Stimulated activated CD8-positive, alpha-beta memory T cell treated with anti-CD3 and anti-CD28 coated beads, Interleukin-12 subunit alpha, Interleukin-12 subunit beta, amount 100 ng/mL, for 1 hour (primary cell): ENCODE data around the gene DLG1.

Source experiments
- DNase-seq: peaks from one replicate; pipeline ENCODE4 v3.0.0-alpha.2; 2020; ENCODE audit warnings: low read depth

Gene DLG1

DNA sequence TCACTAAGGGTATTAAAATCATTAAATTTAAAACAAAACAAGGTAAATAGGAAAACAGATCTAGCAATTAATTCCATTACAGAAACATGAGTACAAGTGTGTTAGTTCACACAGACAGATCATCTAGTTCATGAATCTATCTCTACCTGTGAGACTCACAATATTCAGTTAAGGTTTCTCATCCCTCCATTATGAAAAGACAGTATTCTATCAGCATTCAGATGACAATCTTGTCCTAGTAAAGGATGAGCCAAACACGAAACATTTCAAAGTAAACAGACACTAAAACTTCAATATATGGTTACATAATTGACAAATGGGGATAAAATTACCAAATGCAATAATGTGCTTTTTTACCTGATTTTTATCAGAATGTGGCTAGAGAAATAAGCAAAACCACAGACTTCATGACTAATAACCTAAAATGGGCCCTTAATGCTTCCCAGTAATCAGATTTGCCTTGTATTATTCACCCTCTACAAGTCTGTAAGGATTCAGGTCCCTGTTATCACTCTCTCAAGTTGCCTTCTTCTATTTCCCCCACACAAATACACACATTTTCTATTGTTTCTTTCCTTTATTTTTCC is 126.8 kb downstream of the DLG1 start:
- DNase-seq: no peak

DNA sequence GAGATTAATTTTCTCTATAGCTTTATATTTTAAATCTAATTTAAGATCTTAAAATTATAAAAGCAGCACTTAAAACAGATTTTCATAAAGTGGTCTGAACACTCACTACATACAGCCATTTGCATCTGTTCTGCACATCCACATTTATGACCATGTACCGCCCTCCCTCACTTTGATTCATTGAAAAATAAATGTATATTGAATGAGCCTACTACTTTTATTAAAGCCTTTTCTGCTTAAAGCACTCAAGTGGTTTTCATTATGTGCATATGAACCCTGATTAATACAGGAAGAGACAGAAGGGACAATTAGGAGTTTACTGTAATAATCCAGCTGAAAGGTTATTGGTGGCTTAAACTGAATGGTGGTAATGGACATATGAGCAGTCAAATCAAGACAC is 129.4 kb downstream of the DLG1 start:
- no peak for DNase-seq

DNA sequence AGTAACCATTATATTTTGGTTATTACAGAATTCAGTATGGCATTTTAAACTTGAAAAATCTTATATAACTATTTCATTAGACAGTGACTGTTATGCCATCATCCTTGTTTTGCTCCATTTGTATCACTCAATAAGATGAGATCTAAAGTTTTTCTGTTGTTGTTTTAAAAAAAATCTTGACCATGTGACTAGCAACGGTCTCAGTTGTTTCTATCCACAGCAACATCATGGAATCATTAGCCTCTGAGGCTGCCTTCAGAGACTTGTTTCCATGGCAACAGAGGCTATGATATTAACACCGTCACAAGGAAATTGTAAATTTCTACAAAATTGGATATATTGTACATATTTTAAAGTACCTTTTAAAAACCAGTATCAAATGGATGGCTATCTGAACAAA is 129.8 kb downstream of the DLG1 start:
- no peak for DNase-seq

DNA sequence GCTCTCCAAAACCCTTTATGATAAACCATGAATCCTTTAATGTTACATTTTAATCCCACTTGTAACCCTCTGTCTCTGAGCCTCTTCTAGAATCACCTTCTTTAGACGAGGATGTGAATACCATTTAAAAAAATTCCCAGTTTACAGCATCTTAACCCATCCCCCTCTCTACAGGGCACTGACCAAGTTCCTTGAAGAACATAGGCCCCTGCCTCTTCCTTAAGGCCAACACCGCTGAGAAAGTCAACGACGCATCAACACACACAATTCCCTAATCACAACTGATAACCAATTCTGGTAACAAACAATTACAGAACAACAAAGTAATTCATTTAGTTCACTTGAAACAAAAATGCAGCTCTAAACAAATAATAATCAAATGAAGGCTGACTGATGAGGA is 130.3 kb downstream of the DLG1 start:
- no peak for DNase-seq

DNA sequence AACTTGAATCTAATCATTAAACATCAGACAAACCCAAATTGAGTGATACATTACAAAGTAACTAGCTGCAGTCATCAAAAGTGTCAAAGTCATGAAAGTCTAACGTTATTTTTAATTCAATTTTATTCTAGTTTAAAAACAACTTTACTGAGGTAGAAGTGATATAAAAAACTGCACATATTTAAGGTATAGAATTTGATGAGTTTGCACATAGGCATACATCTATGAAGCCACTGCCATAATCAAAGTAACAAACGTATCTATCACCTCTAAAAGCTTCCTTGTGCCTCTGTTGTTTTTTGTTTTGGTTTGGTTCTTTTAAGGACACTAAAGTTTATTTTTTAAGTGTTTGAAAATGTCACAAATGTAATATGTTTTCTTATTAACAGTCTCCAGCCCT is 130.9 kb downstream of the DLG1 start:
- no peak for DNase-seq

DNA sequence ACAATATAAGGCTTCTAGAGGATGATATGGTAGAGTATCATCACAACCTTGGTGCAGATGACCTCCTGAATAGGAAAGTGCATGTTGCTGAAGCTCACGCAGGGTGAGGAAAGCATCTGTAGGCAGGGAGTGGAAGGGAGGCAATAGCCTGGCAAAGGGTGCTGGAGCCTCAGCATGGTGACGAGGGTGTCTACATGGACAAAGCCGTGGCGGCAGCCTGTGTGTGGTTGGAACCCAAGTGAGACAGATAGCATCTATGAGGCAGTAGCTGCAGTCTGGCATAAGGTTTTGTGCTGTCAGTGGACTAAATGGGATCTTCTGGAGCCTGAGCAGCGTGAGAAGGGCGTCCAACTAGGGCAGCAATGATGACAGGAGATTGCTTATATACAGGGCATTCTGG is 132.5 kb downstream of the DLG1 start:
- no peak for DNase-seq

DNA sequence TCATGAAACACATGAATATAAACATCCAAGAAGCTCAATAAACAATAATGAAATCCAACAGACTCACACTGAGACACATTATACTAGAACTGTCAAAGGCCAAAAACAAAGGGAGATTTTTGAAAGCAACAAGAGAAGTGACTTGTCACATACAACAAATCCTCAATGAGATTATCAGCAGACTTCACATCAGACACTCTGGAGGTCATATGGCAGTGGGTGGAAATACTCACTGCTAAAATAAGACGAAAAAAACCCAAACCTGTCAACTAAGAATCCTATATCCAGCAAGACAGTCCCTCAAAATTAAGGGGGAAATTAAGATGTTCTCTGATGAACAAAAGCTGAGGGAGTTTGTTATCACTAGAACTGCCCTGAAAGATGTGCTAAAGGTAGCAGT is 143.4 kb downstream of the DLG1 start:
- no peak for DNase-seq

DNA sequence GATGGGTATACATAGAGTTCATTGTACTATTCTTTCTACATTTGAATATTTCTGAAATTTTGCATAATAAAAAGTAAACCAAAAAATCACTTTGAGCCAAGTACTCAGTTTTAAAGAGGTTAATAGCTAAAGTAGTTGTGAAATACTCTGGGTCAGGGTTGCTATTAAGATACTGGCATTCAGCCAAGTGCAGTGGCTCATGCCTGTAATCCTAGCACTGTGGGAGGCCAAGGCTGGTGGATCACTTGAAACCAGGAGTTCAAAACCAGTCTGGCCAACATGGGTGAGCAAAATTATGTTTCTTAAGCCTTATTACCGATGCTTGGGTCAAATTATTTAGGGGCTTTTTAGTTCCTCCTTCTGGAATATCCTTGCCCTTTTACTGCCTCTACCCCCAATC is 146.8 kb downstream of the DLG1 start:
- no peak for DNase-seq

DNA sequence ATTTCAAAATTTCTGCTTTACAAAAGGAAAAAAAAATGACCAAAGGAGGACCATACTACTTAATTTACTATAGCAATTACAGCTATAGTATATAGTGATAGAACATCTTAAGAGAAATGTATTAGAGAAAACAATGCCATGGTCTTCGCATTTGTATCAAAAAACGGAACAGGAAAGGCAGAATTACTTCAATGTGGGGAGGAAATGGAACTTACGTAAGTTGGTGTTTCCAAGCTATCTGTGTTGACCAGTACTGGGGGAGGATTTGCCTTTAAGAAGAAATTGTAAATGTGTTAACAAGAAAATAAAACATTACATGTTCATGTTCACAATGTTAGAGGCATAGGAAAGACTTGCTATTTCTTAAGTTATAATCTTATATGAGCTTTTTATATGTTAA is 148.9 kb downstream of the DLG1 start:
- DNase-seq: no peak

DNA sequence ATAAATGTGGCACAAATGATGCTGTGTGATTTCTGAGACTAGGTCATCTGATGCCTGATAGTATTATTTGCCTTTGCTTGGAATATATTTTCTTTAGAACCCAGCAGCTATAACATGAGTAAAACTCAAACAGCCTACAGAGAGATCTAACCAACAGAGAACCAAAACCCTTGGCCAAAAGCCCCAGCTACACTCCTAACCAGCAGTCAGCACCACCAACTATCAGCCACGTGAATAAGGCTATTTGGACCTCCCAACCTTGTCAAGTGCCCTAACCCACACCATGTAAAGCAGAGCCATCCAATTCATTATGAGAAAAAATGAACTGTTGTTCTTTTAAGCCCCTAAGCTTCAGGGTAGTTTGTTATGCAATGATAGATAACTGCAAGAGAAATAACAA is 154.2 kb downstream of the DLG1 start:
- DNase-seq: no peak

DNA sequence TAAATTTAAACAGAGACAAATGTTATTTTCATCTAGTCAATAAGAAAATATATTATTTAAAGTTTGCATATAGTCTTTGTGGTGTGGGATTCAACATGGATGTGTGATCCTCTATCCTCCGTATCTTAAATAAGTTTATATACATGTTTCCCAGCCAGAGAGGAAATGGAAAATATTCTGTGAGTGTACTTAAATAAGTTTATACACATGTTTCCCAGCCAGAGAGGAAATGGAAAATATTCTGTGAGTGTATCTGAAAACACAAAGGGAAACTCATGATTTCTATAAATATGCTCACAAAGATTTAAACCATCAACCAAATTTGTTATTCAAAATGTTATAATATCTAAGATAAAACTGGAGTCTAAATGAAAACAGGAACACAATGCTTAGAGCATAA is 158.8 kb downstream of the DLG1 start:
- no peak for DNase-seq

DNA sequence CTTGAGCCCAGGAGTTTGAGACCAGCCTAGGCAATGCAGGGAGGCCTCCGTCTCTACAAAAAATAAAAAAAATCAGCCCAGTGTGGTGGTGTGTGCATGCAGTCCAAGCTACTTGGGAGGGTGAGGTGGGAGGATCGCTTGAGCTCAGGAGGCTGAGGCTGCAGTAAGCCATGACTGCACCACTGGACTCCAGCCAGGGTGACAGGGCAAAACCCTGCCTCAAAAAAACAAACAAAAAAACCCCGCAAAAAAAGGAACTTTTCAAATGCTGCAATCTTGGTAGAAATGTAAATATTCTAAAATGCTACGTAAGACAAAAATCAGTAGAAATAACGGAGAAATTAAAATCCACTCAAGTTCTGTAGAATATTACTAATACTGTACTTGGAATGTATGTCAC is 160.7 kb downstream of the DLG1 start:
- no peak for DNase-seq

DNA sequence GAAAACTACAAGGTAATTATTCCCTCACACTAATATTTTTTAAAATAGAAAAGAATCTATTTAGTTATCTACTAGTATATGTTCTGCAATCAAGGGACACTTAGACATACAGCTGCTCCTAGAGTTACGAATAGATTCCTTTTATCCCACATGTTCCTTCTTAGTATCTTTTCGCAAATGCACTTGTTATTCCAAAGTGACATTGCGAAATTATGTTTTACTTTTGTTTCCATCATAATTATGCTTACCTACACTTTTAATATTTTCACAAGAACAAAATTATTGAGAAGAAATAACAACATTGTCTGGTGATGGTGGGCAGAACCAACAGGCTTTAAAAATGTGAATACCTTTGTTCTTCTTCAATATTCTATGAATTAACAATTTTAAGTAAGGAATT is 161.7 kb downstream of the DLG1 start:
- no peak for DNase-seq

DNA sequence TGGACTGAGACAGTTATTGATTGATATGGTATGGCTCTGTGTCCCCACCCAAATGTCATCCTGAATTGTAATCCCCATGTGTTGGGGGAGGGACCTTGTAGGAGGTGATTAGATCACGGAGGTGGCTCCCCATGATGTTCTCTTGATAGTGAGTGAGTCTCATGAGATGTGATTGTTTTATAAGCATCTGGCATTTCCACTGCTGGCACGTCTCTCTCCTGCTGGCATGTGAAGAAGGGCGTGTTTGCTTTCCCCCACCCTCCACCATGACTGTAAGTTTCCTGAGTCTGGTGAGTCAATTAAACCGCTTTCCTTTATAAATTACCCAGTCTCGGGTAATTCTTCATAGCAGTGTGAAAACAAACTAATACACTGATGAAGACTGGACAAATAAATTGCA is 163.2 kb downstream of the DLG1 start:
- no peak for DNase-seq

DNA sequence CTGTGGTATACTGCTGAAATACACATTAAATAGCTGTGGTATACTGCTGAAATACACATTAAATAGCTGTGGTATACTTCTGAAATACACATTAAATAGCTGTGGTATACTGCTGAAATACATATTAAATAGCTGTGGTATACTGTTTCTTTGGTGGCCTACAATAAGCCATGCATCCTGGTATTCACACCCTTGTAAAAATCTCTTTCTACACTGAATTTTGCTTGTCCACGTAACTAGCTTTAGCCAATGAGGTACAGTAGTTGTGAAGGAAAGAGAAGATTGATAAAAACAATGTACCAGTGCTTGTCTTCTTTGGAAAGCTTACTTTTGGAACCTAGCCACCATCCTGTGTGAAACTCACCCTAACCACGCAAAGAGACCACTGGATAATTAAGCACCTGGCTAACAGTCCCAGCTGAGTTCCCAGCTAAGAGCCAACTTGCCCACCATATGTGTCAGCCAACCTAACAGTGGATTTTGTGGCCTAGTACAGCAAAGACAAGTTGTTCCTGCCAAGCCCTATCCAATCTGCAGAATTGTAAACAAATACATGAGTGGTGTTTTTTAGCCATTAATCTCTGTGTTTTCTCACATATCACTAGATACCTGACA is 165.4 kb downstream of the DLG1 start:
- no peak for DNase-seq

DNA sequence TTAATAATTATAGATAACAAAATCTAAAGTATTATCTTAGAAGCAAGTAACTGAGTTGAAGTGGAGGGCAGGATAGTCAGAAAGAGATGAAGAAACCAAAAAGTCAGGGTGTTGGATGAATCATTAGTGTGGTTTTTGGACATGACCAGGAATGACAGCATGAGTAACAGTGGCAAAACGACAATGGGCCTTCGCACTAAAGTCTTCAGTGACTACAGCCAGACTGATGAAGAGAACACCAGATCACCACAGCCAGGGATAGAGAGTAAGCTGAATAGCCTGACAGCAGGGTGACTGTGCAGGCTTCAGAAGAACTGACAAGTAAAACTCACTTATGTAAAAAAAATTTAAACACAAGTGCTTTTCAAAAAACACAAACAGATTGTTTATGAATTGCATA is 172.8 kb downstream of the DLG1 start:
- DNase-seq: no peak

DNA sequence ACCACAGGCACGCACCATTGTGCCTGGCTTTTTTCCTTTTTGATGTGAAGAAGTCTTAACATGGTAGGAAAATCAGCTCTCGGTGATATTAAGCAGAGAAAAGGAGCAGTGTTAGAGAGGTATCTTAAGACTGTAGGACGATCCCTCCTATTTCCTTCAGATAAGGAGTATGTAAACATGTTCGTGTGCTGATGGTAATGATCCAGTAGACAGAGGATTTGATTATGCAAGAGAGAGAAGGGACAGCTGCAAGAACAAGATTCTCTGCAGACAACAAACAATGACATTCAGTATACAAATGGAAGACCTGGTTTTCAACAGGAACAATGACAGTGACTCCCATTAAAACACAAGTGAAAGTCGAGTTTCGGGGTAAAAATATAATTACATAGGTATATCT is 173.7 kb downstream of the DLG1 start:
- DNase-seq: no peak

DNA sequence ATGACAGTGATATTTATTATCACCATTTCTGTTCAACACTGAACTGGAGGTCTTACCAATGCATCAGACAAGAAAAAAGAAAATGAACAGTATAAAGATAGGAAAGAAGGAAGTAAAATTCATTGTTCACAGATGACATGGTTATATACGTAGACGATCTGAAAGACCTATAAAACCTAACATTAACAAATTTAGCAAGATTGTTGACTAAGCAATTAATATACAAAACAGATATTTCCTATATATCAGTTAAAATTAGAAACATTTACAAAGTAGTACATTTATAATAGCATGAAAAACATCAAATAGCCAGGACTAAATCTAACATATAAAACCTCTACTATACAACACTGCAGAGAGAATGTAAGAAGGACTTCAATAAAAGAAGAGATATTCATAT is 176.0 kb downstream of the DLG1 start:
- no peak for DNase-seq

DNA sequence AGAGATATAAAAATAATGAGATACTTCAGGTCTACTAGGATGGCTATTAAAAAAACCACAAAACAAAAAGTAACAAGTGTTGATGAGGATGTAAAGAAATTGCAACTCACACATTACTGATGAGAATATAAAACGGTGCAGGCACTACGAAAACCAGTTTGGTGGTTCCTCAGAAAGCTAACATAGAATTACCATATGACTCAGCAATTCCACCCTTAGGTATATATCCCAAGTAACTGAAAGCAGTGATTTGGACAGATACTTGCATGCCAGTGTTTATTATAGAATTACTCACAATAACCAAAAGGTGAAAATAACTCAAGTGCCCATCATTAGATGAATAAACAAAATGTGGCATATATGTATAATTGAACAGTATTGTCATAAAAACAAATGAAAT is 181.3 kb downstream of the DLG1 start:
- no peak for DNase-seq

DNA sequence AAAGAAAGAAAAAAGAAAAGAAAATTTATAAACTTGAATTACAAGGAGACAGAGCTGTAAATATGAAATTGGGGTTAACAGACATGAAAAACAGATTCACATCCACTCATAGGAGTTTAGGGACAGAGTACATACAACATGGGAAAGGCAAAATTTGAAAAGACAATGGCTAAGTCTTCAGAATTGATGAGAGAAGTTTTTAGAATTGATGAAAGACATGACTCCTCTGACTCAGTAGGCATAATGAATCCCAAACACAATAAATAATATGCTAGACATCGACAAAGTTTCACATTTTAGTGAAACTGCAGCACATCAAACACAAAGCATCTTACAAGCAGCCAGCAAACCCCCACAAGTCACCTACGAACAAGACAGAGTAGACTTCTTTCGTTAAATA is 184.4 kb downstream of the DLG1 start:
- no peak for DNase-seq

DNA sequence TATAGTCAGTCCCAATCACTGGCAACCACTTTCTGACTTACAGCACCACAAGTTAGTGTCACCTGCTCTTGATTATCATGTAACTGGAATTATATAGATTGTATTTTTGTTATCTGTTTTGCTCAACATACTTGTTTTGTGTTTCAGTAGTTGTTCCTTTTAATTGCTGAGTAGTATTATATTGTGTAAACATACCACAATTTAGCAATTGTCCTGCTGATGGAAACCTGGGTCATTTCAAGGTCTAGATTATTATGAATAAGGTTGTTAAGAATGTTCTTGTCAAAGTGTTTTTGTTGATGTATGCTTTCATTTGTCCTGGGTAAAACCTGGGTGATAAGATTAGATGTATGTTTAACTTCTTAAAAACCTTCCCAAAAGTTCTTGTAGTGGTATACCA is 186.7 kb downstream of the DLG1 start:
- DNase-seq: no peak

DNA sequence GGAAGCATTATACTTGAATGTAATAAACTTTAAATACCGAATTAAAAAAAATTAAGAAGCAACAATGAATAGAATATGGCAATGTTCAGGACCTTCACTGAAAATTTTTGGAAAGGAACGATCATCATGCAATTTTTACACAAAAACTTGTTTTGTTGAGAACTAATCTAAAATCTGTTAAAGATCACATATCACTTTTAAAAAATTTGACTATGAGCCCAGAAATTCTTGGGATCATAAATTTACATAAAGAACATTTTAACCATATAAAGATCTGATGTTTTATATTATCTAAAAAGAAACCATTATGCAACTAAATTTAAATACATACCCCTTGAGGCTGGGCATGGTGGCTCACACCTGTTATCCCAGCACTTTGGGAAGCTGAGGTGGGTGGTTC is 192.6 kb downstream of the DLG1 start:
- DNase-seq: no peak

DNA sequence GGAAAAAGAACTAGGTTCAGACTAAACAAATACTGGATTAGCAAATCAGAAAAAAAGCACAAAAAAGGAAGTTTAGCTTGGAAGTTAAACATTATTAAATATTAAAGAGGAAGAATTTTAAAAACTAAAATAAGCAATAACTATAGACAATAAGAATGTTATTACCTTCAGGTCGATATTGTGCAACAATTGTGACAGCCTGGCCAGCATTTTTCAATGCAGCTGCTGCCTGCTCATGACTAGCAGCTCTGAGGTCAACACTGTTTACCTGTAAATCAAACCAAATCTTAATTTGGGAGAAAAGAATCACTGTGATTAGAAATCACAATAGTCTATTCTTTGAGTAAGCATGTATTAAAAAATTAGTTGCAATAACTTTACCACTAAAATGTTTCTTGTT is 193.7 kb downstream of the DLG1 start:
- DNase-seq: no peak

DNA sequence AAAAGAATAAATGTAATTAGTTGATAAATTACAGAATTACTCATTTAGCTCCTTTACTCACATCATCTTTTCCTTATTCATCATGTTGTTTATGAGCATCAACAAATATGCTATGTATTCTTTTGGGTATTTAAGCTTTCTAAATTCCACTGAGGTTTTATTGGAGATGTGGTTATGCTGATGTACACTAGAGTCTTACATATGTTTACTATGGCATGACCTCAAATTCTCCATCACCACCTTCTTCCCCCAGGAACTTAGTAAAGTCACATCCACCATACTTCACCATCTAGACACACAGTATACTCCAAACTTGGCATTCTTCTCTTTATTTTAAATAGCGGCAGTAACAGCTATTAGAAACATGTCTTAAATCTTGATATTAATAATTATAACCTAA is 194.6 kb downstream of the DLG1 start:
- DNase-seq: no peak

DNA sequence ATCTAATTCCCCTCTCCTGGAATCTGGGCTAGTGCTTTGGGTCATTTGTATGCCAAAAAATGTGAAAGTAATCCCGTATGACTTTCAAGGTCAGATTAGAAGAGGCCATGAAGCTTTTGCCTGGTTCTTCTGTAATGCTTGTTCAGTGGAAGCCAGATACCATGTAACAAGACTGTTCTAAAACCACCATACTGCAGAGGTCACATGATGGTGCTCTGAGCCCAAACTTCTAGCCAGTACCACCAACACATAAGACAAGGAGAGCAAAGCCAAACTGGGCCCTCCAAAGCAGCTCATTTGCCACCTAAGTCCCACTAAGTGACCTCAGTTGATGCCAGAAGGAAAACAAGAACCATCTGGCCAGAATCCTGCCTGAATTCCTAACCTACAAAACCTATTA is 204.5 kb downstream of the DLG1 start:
- DNase-seq: no peak
